Measurements from ENCODE around the gene MEAK7. TPM values are rescaled to one million over a fixed set of nuclear protein-coding genes. Genes with fewer than 3 reads are reported as not detected.
A peak's percentile ranks its signal among the peaks of the same experiment; 100 is the strongest.

The MEAK7 gene
- total and polyA plus RNA-seq, 2 of the 8 experiments (the other 6 are each of a cell fraction or from before 2014, with no cell fraction given) = 9.6 to 19.6 TPM

DNA sequence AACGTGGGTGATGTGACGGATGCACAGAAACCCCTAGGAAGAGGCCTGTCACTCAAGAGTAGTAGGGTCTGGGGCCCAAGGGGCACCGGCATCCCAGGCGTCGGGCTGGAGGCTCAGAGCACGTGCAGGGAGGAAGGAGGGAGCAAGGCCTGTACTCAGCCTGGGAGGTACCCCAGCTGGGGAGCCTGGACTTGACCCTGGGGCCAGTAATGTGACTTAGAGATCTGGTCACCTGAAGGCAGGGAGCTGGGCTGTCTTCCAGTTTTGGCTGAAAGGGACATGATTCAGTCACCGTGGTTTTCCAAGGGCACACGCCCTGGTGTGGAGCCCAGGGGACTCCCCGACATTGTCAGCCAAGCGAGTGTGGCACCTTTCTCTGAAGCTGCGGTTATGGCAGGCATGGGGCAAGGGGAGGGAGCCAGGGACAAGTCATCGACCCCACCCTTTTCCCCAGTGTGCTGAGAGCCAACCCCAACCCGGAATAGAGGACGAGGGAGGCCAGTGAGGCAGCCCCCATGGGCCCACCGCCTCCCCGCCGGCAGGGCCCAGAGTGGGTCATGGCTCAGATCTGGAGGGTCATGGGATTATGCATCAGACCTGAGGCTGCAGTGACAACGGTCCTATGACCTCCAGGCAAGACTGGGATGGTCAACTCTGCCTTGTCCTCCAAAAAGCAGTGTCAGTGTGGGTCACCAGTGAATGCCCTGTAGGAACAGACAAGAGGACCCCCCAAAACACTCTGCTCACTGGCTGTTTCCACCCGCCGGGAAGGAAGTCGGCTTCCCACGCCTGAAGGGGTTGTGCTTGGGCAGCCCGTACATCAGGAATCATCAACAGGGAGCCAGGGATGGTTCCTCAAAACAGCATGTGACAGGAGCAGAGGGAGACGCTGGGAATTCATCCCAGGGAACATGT is 41.9 kb downstream of the MEAK7 start:
- no peak overlapping the region for H3K4me2 ChIP-seq (ENCODE audit: insufficient read depth in 1 of 2, low read depth in 2 of 2, low read length in 2 of 2)
- no peaks in the 10 kb centered on the region for H3K23me2 ChIP-seq (ENCODE audit: low read depth, low read length)
- H3K27ac ChIP-seq (ENCODE audit: low read depth, low read length) = no peak overlapping the region
- no peak overlapping the region for H4K5ac ChIP-seq (ENCODE audit: insufficient read length, low read depth, low read length)
- WGBS, 2 experiments (ENCODE audit: extremely low coverage in 1 of 2, insufficient coverage in 1 of 2, insufficient read length in 1 of 2, insufficient replicate concordance in 2 of 2, low coverage in 1 of 2, low lambda C conversion rate in 2 of 2, missing lambda C conversion rate in 1 of 2) = 86% methylated on average over 23 of the region's 24 CpGs; no CpG with 5 or more reads in 1 of the 2 experiments
- no peak overlapping the region for H3K4me3 ChIP-seq (ENCODE audit: extremely low read depth in 1 of 4, insufficient read depth in 2 of 4, low read depth in 3 of 4, low read length in 4 of 4)
- H3K79me1 ChIP-seq (ENCODE audit: low read depth, low read length) = no peaks in the 10 kb centered on the region
- H4K8ac ChIP-seq (ENCODE audit: extremely low read depth, insufficient read depth, low read length) = peak overlapping the region; percentile 51; the same call in 1 of the 2 replicates
- no peak overlapping the region for H3K14ac ChIP-seq (ENCODE audit: insufficient read length)
- H3K23ac ChIP-seq (ENCODE audit: insufficient read length) = no peak overlapping the region
- FAIRE-seq (no peak), DNase-seq (ENCODE audit: low read depth in 1 of 2, low spot score in 2 of 2) (no peak)
- H2AFZ ChIP-seq (ENCODE audit: low read length) = no peak overlapping the region
- peaks cover 0 to 5% (median under 1%) of the 10 kb centered on the region in 4 experiments; a peak in 1 of 8 replicates for H3K36me3 ChIP-seq (ENCODE audit: control insufficient read depth in 2 of 4, insufficient read depth in 4 of 4, low read length in 3 of 4)
- H3K9ac ChIP-seq (replicated peaks in 1 of 4; ENCODE audit: extremely low read depth in 1 of 4, low read depth in 3 of 4, low read length in 3 of 4) = no peak overlapping the region
- no peaks in the 10 kb centered on the region for H3K79me2 ChIP-seq (ENCODE audit: control insufficient read depth in 1 of 2, insufficient read depth in 2 of 2, low read length in 2 of 2)
- H3K56ac ChIP-seq (replicated peaks; ENCODE audit: insufficient read length, low read depth, low read length) = no peak overlapping the region
- H4K20me1 ChIP-seq (replicated peaks in 1 of 2; ENCODE audit: control insufficient read depth in 1 of 2, insufficient read depth in 2 of 2, low read length in 2 of 2) = no peaks in the 10 kb centered on the region
- H2BK15ac ChIP-seq (ENCODE audit: low read length) = no peak overlapping the region
- H2AK5ac ChIP-seq (ENCODE audit: low read depth, low read length) = no peak overlapping the region
- no peak overlapping the region for H2BK120ac ChIP-seq (replicated peaks; ENCODE audit: low read depth, low read length)
- H4K91ac ChIP-seq (replicated peaks; ENCODE audit: insufficient read length, low read length) = no peak overlapping the region
- CTCF ChIA-PET (ENCODE audit: partially characterized antibody) = interaction anchor here (0.7 to 1.7 kb wide), 4 partner anchors 21 to 378 kb away, joined by 3 to 4 read pairs (median 3); no protein-coding TSS in a partner anchor
- no peaks in the 10 kb centered on the region; a peak in 1 of 7 replicates for H3K27me3 ChIP-seq (replicated peaks in 1 of 4; ENCODE audit: control insufficient read depth in 3 of 4, extremely low read depth in 1 of 4, insufficient read depth in 3 of 4, low read length in 3 of 4)
- no peak overlapping the region for H2BK5ac ChIP-seq (ENCODE audit: low read depth, low read length)
- no peak overlapping the region for H3K4ac ChIP-seq (replicated peaks; ENCODE audit: insufficient read length, low read depth, low read length)
- peaks cover 5 to 6% of the 10 kb centered on the region in 2 experiments for H3K9me3 ChIP-seq (ENCODE audit: insufficient read depth in 2 of 2, low read depth in 1 of 2, low read length in 1 of 2)
- H3K18ac ChIP-seq (ENCODE audit: extremely low read depth, low read length) = no peak overlapping the region
- no peak overlapping the region for H2BK12ac ChIP-seq (ENCODE audit: low read depth, low read length)
- H2BK20ac ChIP-seq (ENCODE audit: low read length) = no peak overlapping the region
- H3K4me1 ChIP-seq (replicated peaks in 1 of 4; ENCODE audit: control insufficient read depth in 3 of 4, insufficient read depth in 4 of 4, low read length in 3 of 4) = no peaks in the 10 kb centered on the region
- POLR2A ChIA-PET (ENCODE audit: partially characterized antibody) = interaction anchor here (1.3 kb wide), 1 partner anchor 26 kb away, joined by 3 read pairs; no protein-coding TSS in a partner anchor
- TF ChIP-seq MAFK (IDR thresholded peaks at IDR 0.05; ENCODE audit: low read depth, low read length) = no peak
- no peak for TF ChIP-seq RXRA (IDR thresholded peaks at IDR 0.05; ENCODE audit: insufficient read depth, low read depth, low read length)
- no peak for TF ChIP-seq RFX5 (IDR thresholded peaks at IDR 0.05; ENCODE audit: borderline replicate concordance, low read depth, low read length)
- no peak for TF ChIP-seq HDAC6 (IDR thresholded peaks at IDR 0.05; ENCODE audit: low read depth, low read length)
- TF ChIP-seq, protein P1, sequence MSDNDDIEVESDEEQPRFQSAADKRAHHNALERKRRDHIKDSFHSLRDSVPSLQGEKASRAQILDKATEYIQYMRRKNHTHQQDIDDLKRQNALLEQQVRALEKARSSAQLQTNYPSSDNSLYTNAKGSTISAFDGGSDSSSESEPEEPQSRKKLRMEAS (IDR thresholded peaks at IDR 0.05) = no peak
- TF ChIP-seq PHF8 (conservative IDR thresholded peaks at IDR 0.05; ENCODE audit: low read depth, low read length) = no peak
- TF ChIP-seq EZH2 (IDR thresholded peaks at IDR 0.05; ENCODE audit: low read depth, low read length, severe bottlenecking) = no peak
- no peak for TF ChIP-seq EP300 (IDR thresholded peaks at IDR 0.05; ENCODE audit: borderline replicate concordance in 1 of 2, low read depth in 2 of 2, low read length in 2 of 2)
- no peak for TF ChIP-seq JUN (IDR thresholded peaks at IDR 0.05; ENCODE audit: low read depth, low read length)
- TF ChIP-seq TBP (IDR thresholded peaks at IDR 0.05; ENCODE audit: low read depth, low read length) = no peak
- TF ChIP-seq NANOG (IDR thresholded peaks at IDR 0.05; ENCODE audit: insufficient read depth, low read depth, low read length, poor library complexity, severe bottlenecking) = no peak
